AG04449 (cell line): ENCODE measurements around the gene RPS6KC1.
"Not testable (repeated sequence)": the region's sequence is repeated elsewhere in the genome, so short reads cannot be mapped to it uniquely, and the experiment has no call there.

Experiments
- CTCF ChIA-PET: fragments of 350-600 bp; formaldehyde crosslinking; extraction: SDS; loops from one replicate; lab custom pipeline; 2021; ENCODE audit warnings: antibody characterized with exemption; lab: Yijun Ruan, JAX
- POLR2A ChIA-PET: fragments of 400-600, 350-600 bp; formaldehyde crosslinking; extraction: SDS; loops from one replicate; lab custom pipeline; 2020; ENCODE audit warnings: antibody characterized with exemption, inconsistent platforms; lab: Yijun Ruan, JAX
- DNase-seq: peaks from one replicate; pipeline ENCODE4 v3.0.0-alpha.2; 2010; ENCODE audit warnings: low read depth, low spot score
- H3K4me3 ChIP-seq: 2 replicates; pipeline ENCODE4 v1.5.1; 2011; ENCODE audit warnings: low read depth, mild to moderate bottlenecking, control low read depth, low read length
- CTCF ChIP-seq: IDR thresholded peaks from one replicate; pipeline ENCODE4 v1.5.1; 2011; ENCODE audit warnings: mild to moderate bottlenecking, moderate library complexity, low read length, control low read depth, inconsistent platforms; ENCODE audit not compliant: insufficient read depth; ENCODE audit errors: missing control alignments

RPS6KC1 gene

GRCh38 chr1:213154056-213154685 is 103.1 kb downstream of the RPS6KC1 start:
- ChIA-PET CTCF (no interaction called here), POLR2A (no interaction called here)
- DNase-seq: no peak
- no peak for TF ChIP-seq CTCF
- no peak overlapping the region for H3K4me3 ChIP-seq

DNA sequence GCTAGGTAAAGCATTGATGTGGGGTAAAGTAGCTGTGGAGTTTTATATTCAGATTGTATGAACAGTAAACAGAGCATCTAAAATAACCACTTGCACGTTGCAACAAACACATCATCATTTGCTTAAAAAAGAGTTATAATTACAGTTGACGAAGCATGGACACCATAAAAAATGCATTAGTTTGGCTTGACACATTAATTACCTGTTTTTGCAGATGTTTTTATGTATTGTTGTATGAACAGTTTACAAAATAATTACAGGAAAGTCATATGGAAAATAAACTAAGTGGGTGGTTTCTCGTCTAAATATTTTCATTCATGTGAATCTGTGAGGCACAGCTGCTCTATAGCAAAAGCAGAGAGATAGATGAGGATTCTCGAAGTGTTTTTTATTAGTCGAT is 108.3 kb downstream of the RPS6KC1 start:
- TF ChIP-seq CTCF: no peak
- DNase-seq: no peak
- ChIA-PET POLR2A (no interaction called here), CTCF (interaction anchor here (3.0 kb wide), 1 partner anchor 37 kb away, joined by 8 read pairs; no protein-coding TSS in a partner anchor)
- H3K4me3 ChIP-seq: no peak overlapping the region

GRCh38 chr1:213160442-213160841 is 109.4 kb downstream of the RPS6KC1 start:
- H3K4me3 ChIP-seq, DNase-seq, CTCF ChIA-PET, POLR2A ChIA-PET: not testable (repeated sequence)

GRCh38 chr1:213162338-213162737 is 111.3 kb downstream of the RPS6KC1 start:
- no peak for TF ChIP-seq CTCF
- no peak for DNase-seq
- POLR2A ChIA-PET: interaction anchor here (0.7 kb wide), 1 partner anchor 81 kb away, joined by 3 read pairs; no protein-coding TSS in a partner anchor
- H3K4me3 ChIP-seq: no peak overlapping the region
- CTCF ChIA-PET: no interaction called here

DNA sequence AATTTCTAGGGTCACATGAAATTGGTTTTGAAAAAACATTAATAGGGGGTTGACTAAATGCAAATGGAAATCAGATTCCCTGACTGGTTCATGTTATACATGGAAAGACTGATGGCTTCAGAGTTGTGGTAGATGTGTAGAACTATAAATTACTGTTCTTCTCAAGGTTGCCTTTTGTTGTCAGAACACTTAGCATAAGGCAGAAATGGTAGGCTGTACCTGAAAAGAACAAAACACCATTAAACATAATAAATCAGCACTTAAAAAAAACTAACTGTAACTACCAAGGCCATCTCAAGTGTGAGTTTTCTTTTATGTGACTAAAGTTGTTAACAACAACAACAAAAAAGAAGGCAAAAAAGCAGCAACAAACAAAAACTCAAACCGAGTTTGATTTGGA is 111.8 kb downstream of the RPS6KC1 start:
- ChIA-PET CTCF (no interaction called here), POLR2A (no interaction called here)
- TF ChIP-seq CTCF: no peak
- no peak overlapping the region for H3K4me3 ChIP-seq
- no peak for DNase-seq

- TF ChIP-seq CTCF: no peak
- POLR2A ChIA-PET: no interaction called here
- CTCF ChIA-PET: no interaction called here
- DNase-seq: no peak
- no peak overlapping the region for H3K4me3 ChIP-seq
Measured at GRCh38 chr1:213163278-213163711, 112.3 kb downstream of the RPS6KC1 start.

- DNase-seq: no peak
- H3K4me3 ChIP-seq: no peak overlapping the region
- CTCF ChIA-PET: no interaction called here
- POLR2A ChIA-PET: no interaction called here
- no peak for TF ChIP-seq CTCF
Measured at GRCh38 chr1:213164561-213164960, 113.5 kb downstream of the RPS6KC1 start.
